ENCODE measurements around the gene CGNL1.

Gene CGNL1

DNA sequence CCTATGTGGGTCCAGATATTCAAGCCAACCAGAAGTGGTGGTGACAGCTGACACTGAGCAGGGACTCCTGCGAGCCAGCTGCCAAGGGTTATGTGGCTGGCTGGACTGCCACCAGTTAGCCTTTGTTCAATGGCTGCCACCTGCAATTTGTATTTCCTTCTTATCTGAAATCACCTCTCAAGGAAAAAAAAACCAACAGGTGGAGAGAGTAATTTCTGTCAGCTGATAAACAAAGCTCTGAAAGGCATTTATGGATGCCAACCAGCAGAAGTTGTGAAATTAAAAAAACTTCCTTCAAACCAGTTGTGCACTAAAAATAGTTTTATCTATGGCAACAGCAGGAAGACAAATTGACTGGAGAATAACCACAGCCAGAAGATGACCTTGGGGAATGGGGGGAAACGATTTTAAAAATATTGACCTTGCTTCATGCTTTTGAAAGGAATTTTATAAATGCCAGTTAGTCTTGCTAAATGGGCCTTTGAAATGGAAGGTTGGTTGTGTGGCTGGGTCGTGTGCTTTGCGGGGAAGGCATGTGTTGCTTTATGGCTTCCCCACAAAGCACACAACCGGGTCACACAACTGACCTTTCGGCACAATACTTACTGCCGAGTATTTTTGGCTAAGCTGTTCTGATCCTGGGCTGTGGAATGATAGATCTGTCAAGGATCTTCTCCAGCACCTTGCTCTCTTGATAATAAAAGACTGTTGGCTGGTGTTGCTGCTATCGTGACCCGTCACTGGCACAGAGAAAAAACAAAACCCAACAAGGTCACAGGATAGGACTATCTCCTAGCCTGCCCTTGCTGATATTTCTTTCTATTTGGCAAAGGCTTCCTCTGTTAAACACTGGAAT, 218.9 kb downstream of the CGNL1 start:
- Histone ChIP-seq H3K4me1 (no peaks in the 10 kb centered on the region), H3K9ac (no peak overlapping the region), H3K4me3 (ENCODE audit: low read depth, low read length) (no peak overlapping the region), H3K27me3 (ENCODE audit: control insufficient read depth, insufficient read depth, low read length) (no peaks in the 10 kb centered on the region), H3K79me2 (no peaks in the 10 kb centered on the region), H3K4me2 (ENCODE audit: low read length) (no peak overlapping the region), H3K27ac (no peak overlapping the region), H2AFZ (no peak overlapping the region), H3K9me3 (ENCODE audit: control insufficient read depth, low read length) (no peaks in the 10 kb centered on the region), H3K36me3 (ENCODE audit: control insufficient read depth, insufficient read depth, low read length) (no peaks in the 10 kb centered on the region)
- no peak for TF ChIP-seq CTCF (IDR thresholded peaks at IDR 0.05)

GRCh38 chr15:57596301-57596855, 220.1 kb downstream of the CGNL1 start:
- Histone ChIP-seq H3K4me2 (ENCODE audit: low read length) (no peak overlapping the region), H3K27ac (no peak overlapping the region), H3K36me3 (ENCODE audit: control insufficient read depth, insufficient read depth, low read length) (no peaks in the 10 kb centered on the region), H3K79me2 (no peaks in the 10 kb centered on the region), H3K9me3 (ENCODE audit: control insufficient read depth, low read length) (no peaks in the 10 kb centered on the region), H3K27me3 (ENCODE audit: control insufficient read depth, insufficient read depth, low read length) (no peaks in the 10 kb centered on the region), H3K4me1 (no peaks in the 10 kb centered on the region), H2AFZ (no peak overlapping the region), H3K9ac (no peak overlapping the region), H3K4me3 (ENCODE audit: low read depth, low read length) (no peak overlapping the region)
- no peak for TF ChIP-seq CTCF (IDR thresholded peaks at IDR 0.05)

- Histone ChIP-seq H3K27ac (no peak overlapping the region), H2AFZ (no peak overlapping the region), H3K9ac (no peak overlapping the region), H3K36me3 (ENCODE audit: control insufficient read depth, insufficient read depth, low read length) (no peaks in the 10 kb centered on the region), H3K4me2 (ENCODE audit: low read length) (no peak overlapping the region), H3K27me3 (ENCODE audit: control insufficient read depth, insufficient read depth, low read length) (no peaks in the 10 kb centered on the region), H3K79me2 (no peaks in the 10 kb centered on the region), H3K9me3 (ENCODE audit: control insufficient read depth, low read length) (no peaks in the 10 kb centered on the region), H3K4me1 (no peaks in the 10 kb centered on the region), H3K4me3 (ENCODE audit: low read depth, low read length) (no peak overlapping the region)
- no peak for TF ChIP-seq CTCF (IDR thresholded peaks at IDR 0.05)
Observed at GRCh38 chr15:57596978-57597377, 220.7 kb downstream of the CGNL1 start.

GRCh38 chr15:57597431-57597830, 221.1 kb downstream of the CGNL1 start:
- Histone ChIP-seq H3K27ac (no peak overlapping the region), H3K79me2 (no peaks in the 10 kb centered on the region), H3K4me3 (ENCODE audit: low read depth, low read length) (no peak overlapping the region), H2AFZ (no peak overlapping the region), H3K4me2 (ENCODE audit: low read length) (no peak overlapping the region), H3K9ac (no peak overlapping the region), H3K9me3 (ENCODE audit: control insufficient read depth, low read length) (no peaks in the 10 kb centered on the region), H3K4me1 (no peaks in the 10 kb centered on the region), H3K27me3 (ENCODE audit: control insufficient read depth, insufficient read depth, low read length) (no peaks in the 10 kb centered on the region), H3K36me3 (ENCODE audit: control insufficient read depth, insufficient read depth, low read length) (no peaks in the 10 kb centered on the region)
- TF ChIP-seq CTCF (IDR thresholded peaks at IDR 0.05): no peak

All from parathyroid adenoma (tissue), 2 donors.